Measurements from ENCODE around the gene PCDHGB5.

Gene PCDHGB5

DNA sequence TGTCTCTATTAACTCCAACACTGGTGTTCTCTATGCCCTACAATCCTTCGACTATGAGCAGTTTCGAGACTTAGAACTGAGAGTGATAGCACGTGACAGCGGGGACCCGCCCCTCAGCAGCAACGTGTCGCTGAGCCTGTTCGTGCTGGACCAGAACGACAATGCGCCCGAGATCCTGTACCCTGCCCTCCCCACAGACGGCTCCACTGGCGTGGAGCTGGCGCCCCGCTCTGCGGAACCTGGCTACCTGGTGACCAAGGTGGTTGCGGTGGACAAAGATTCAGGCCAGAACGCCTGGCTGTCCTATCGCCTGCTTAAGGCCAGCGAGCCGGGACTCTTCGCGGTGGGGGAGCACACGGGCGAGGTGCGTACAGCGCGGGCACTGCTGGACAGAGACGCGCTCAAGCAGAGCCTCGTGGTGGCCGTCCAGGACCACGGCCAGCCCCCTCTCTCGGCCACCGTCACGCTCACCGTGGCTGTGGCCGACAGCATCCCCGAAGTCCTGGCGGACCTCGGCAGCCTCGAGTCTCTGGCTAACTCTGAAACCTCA, 25.1 kb downstream of the PCDHGB5 start:
- TF ChIP-seq, protein P1, sequence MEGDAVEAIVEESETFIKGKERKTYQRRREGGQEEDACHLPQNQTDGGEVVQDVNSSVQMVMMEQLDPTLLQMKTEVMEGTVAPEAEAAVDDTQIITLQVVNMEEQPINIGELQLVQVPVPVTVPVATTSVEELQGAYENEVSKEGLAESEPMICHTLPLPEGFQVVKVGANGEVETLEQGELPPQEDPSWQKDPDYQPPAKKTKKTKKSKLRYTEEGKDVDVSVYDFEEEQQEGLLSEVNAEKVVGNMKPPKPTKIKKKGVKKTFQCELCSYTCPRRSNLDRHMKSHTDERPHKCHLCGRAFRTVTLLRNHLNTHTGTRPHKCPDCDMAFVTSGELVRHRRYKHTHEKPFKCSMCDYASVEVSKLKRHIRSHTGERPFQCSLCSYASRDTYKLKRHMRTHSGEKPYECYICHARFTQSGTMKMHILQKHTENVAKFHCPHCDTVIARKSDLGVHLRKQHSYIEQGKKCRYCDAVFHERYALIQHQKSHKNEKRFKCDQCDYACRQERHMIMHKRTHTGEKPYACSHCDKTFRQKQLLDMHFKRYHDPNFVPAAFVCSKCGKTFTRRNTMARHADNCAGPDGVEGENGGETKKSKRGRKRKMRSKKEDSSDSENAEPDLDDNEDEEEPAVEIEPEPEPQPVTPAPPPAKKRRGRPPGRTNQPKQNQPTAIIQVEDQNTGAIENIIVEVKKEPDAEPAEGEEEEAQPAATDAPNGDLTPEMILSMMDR (IDR thresholded peaks at IDR 0.05; ENCODE audit: insufficient read depth, low read length, poor library complexity, severe bottlenecking): no peak
- TF ChIP-seq EZH2phosphoT487 (conservative IDR thresholded peaks at IDR 0.05; ENCODE audit: low read length): no peak
- H3K4me3 ChIP-seq (ENCODE audit: insufficient read depth, low read length, poor library complexity, severe bottlenecking): no peak overlapping the region
- H3F3A ChIP-seq (ENCODE audit: insufficient read depth): no peaks in the 10 kb centered on the region
- no peak overlapping the region for H3K9ac ChIP-seq (ENCODE audit: low read length)
- no peak overlapping the region for H2AFZ ChIP-seq (ENCODE audit: low read depth, low read length, severe bottlenecking)
- H3K27me3 ChIP-seq (ENCODE audit: low read length): no peaks in the 10 kb centered on the region
- H3K9me3 ChIP-seq (ENCODE audit: insufficient read depth, low read length): peaks cover 15% of the 10 kb centered on the region; the same call in 1 of the 2 replicates
- H3K9me2 ChIP-seq (replicated peaks; ENCODE audit: insufficient read depth, low read length): no peaks in the 10 kb centered on the region
- no peak overlapping the region for H3K27ac ChIP-seq (ENCODE audit: low read depth, low read length)
- 0 out of 2 replicates have a peak, but pooled peaks cover 2% of the 10 kb centered on the region for H3K36me3 ChIP-seq (ENCODE audit: low read length)
- H3K4me2 ChIP-seq (ENCODE audit: low read depth, low read length, poor library complexity, severe bottlenecking): no peak overlapping the region
- H4K20me1 ChIP-seq (ENCODE audit: low read depth, low read length): no peaks in the 10 kb centered on the region
- H3K79me2 ChIP-seq (ENCODE audit: insufficient read depth, low read length): no peaks in the 10 kb centered on the region

DNA sequence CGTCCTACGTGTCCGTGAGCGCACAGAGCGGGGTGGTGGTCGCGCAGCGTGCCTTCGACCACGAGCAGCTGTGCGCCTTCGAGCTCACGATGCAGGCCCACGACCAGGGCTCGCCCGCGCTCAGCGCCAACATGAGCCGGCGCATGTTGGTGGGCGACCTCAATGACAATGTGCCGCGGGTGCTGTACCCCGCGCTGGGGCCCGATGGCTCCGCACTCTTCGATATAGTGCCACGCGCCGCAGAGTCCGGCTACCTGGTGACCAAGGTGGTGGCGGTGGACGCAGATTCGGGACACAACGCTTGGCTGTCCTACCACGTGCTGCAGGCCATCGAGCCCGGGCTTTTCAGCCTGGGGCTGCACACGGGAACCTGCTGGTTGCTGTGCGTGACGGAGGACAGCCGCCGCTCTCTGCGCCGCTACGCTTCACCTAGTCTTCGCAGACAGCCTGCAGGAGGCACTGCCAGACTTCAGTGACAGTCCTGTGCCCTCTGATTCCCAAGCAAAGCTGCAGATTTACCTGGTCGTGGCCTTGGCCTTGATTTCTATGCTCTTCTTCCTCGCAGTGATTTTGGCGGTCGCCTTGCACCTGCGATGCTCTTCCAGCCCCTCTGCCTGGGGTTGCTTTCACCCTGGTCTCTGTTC, 30.2 kb downstream of the PCDHGB5 start:
- Histone ChIP-seq H3K4me3 (ENCODE audit: insufficient read depth, low read length, poor library complexity, severe bottlenecking) (no peak overlapping the region), H3K4me2 (ENCODE audit: low read depth, low read length, poor library complexity, severe bottlenecking) (no peak overlapping the region), H3F3A (ENCODE audit: insufficient read depth) (no peaks in the 10 kb centered on the region), H3K27me3 (ENCODE audit: low read length) (no peaks in the 10 kb centered on the region), H3K9me3 (ENCODE audit: insufficient read depth, low read length) (peaks cover 11% of the 10 kb centered on the region; the same call in 1 of the 2 replicates), H3K79me2 (ENCODE audit: insufficient read depth, low read length) (no peaks in the 10 kb centered on the region), H3K27ac (ENCODE audit: low read depth, low read length) (no peak overlapping the region), H3K36me3 (ENCODE audit: low read length) (no peaks in the 10 kb centered on the region; the same call in 1 of the 2 replicates), H3K9ac (ENCODE audit: low read length) (no peak overlapping the region), H4K20me1 (ENCODE audit: low read depth, low read length) (no peaks in the 10 kb centered on the region), H3K9me2 (replicated peaks; ENCODE audit: insufficient read depth, low read length) (no peaks in the 10 kb centered on the region), H2AFZ (ENCODE audit: low read depth, low read length, severe bottlenecking) (no peak overlapping the region)
- TF ChIP-seq, protein P1 (IDR thresholded peaks at IDR 0.05; ENCODE audit: insufficient read depth, low read length, poor library complexity, severe bottlenecking): no peak
- TF ChIP-seq EZH2phosphoT487 (conservative IDR thresholded peaks at IDR 0.05; ENCODE audit: low read length): no peak

GRCh38 chr5:141430332-141431113, 32.8 kb downstream of the PCDHGB5 start, which contains the start of gene PCDHGA12:
Gene PCDHGA12, plus strand, starts transcription at chr5:141430507. Its CDS starts 253 bp downstream, at chr5:141430760.
- Histone ChIP-seq H2AFZ (ENCODE audit: low read depth, low read length, severe bottlenecking) (no peak within 1 kb of the TSS), H3K4me2 (ENCODE audit: low read depth, low read length, poor library complexity, severe bottlenecking) (no peak within 1 kb of the TSS)

More at GRCh38 chr5:141430332-141431113, 32.8 kb downstream of the PCDHGB5 start, which contains the start of gene PCDHGA12:
- no peaks in the 10 kb centered on the region for H3K79me2 ChIP-seq (ENCODE audit: insufficient read depth, low read length)
- no peak within 1 kb of the TSS for H3K9ac ChIP-seq (ENCODE audit: low read length)
- H3K4me3 ChIP-seq (ENCODE audit: insufficient read depth, low read length, poor library complexity, severe bottlenecking): no peak within 1 kb of the TSS
- no peaks in the 10 kb centered on the region for H4K20me1 ChIP-seq (ENCODE audit: low read depth, low read length)
- no peaks in the 10 kb centered on the region for H3F3A ChIP-seq (ENCODE audit: insufficient read depth)
- TF ChIP-seq, protein P1 (IDR thresholded peaks at IDR 0.05; ENCODE audit: insufficient read depth, low read length, poor library complexity, severe bottlenecking): no peak
- TF ChIP-seq EZH2phosphoT487 (conservative IDR thresholded peaks at IDR 0.05; ENCODE audit: low read length): no peak
- no peaks in the 10 kb centered on the region; the same call in 1 of the 2 replicates for H3K36me3 ChIP-seq (ENCODE audit: low read length)
- H3K27me3 ChIP-seq (ENCODE audit: low read length): no peaks in the 10 kb centered on the region
- peaks cover 11% of the 10 kb centered on the region; the same call in 1 of the 2 replicates for H3K9me3 ChIP-seq (ENCODE audit: insufficient read depth, low read length)
- no peak within 1 kb of the TSS for H3K27ac ChIP-seq (ENCODE audit: low read depth, low read length)
- H3K9me2 ChIP-seq (replicated peaks; ENCODE audit: insufficient read depth, low read length): no peaks in the 10 kb centered on the region
